GM18867 (cell line): ENCODE measurements around the gene MCCC1.

Experiments
- ATAC-seq: cut with Tn5 transposase; IDR thresholded peaks from one replicate; pipeline ENCODE4 v1.9.1; 2021; ENCODE audit warnings: mild to moderate bottlenecking, moderate library complexity; ENCODE audit not compliant: unreplicated experiment

MCCC1 gene

GRCh38 chr3:182989566-182989965, 109.7 kb downstream of the MCCC1 start:
- no peak for ATAC-seq

- ATAC-seq = no peak
Measured at GRCh38 chr3:182986021-182986420, 113.3 kb downstream of the MCCC1 start.

- no peak for ATAC-seq
Measured at GRCh38 chr3:182983876-182984275, 115.4 kb downstream of the MCCC1 start.

GRCh38 chr3:182981038-182981380, 118.3 kb downstream of the MCCC1 start:
- ATAC-seq = no peak

- ATAC-seq = peak; percentile 91
Measured at GRCh38 chr3:182980204-182981037, 118.9 kb downstream of the MCCC1 start, which contains the start of gene DCUN1D1. Gene DCUN1D1 (minus strand): TSS chr3:182980538. CDS start chr3:182980489, 49 bp downstream.

GRCh38 chr3:182979674-182980191, 119.6 kb downstream of the MCCC1 start:
- ATAC-seq = peak; percentile 14

- ATAC-seq = no peak
Measured at GRCh38 chr3:182979103-182979673, 120.1 kb downstream of the MCCC1 start.

GRCh38 chr3:182978387-182978786, 120.9 kb downstream of the MCCC1 start:
- ATAC-seq = no peak

- ATAC-seq = no peak
Measured at GRCh38 chr3:182973047-182973446, 126.2 kb downstream of the MCCC1 start.

GRCh38 chr3:182972387-182972786, 126.9 kb downstream of the MCCC1 start:
- ATAC-seq = no peak

GRCh38 chr3:182971637-182972036, 127.7 kb downstream of the MCCC1 start:
- ATAC-seq = peak; percentile 44

GRCh38 chr3:182970811-182971418, 128.4 kb downstream of the MCCC1 start:
- no peak for ATAC-seq

GRCh38 chr3:182969853-182970252, 129.4 kb downstream of the MCCC1 start:
- ATAC-seq = no peak

- ATAC-seq = no peak
Measured at GRCh38 chr3:182969277-182969676, 130.0 kb downstream of the MCCC1 start.

GRCh38 chr3:182967218-182968204, 131.8 kb downstream of the MCCC1 start:
- ATAC-seq = peak; percentile 63

GRCh38 chr3:182965861-182966366, 133.4 kb downstream of the MCCC1 start:
- ATAC-seq = no peak
